ENCODE data around the gene TTLL3.

The TTLL3 gene

DNA sequence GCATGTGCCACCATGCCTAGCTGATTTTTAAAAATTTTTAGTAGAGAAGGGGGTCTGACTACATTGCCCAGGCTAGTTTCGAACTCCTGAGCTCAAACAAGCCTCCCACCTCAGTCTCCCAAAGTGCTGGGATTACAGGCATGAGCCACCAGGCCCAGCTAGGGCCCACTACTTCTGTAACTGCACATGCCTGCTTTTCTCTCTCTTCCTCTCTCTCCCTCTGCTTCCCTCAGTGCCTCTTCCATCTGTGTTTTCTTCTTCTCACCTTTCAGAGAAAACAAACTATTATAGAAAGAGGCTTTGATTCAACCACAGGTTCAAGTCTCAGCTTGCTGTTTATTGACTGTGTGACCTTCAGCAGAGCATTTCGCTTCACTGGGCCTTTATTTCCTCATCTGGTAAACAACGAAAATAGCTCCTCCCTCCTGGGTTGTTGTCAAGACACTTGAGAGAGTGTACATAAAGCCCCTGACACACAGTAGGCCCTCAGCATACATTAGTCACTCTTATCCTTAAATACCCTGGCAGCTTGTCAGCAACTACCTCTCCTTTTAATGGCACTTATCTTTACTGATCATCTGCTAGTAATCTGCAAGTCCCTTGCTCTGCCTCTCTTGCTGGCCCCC, 28.0 kb upstream of the TTLL3 start:
- no peak for DNase-seq (ENCODE audit: low read depth in 2 of 2)

DNA sequence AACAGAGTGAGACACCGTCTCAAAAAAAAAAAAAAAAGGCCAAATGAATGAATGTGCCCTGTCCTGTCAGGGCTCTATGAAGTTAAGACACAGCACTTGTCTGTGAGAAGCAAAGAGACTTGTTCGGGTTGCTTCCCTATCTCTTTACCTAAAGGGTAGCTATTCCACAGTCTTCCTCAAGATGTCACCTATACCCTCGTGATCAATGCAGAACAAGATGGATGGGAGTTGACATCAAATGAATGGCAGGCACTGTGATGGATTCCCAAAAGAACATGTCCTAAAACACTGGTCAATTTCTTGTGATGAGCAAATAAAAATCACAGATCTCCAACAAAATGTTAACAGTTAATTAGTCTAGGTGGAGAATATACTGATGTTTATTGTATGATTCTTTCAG, 27.3 kb upstream of the TTLL3 start:
- no peak for DNase-seq (ENCODE audit: low read depth in 2 of 2)

DNA sequence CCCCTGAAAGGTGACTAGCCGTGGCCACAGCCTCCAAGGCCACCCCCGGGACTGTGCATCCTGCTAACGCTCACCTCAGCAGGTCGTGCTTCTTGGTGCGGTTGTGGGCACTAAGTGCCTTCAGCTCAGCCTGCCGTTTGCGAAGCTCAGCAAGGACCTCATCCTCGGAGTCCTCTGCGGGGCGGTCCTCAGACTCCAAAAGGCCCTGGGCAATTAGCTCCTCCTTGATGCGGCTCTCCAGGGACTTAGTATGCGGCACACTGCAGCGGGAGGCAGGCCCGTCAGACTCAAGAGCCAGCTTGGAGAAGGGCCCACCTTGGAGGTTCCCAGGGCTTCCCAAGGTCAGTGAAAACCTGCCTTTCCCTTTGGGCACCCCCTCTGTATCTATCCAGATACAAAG, 26.1 kb upstream of the TTLL3 start:
- DNase-seq (ENCODE audit: low read depth in 2 of 2): no peak

DNA sequence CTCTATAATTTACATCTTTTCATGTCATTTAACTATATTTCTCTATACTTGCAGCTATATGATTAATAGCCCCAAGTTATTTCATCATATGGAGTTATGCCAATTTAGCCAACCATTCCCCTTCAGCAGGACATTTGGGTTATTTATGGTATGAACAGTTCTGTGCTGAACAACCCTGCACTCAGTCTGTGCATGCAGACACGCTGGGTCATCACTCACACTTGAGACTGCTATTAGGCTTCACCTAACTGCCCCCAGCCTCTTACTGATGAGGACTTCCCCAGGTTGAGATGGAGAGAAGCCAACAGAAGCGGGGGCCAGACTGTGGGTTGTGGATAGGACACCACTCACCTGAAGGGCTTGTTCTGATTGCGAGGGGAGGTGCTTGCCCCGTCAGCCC, 25.1 kb upstream of the TTLL3 start:
- DNase-seq (ENCODE audit: low read depth in 2 of 2): no peak

DNA sequence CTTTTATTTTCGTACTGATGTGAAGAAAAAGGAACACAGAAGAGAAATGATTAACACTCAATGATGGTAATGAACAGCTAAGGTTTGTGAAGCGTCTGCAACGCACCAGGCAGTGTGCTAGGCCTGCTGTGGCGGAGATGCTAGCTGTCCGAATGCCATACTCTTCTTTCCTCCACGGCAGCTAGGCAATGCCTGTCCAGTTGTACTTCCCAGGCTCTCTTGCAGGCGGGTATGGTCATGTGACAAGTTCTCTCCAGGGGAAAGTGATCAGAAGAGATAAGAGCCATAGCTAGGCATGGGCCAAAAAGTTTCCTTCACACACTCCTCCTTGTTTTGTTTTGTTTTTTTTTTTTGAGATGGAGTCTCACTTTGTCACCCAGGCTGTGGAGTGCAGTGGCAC, 24.5 kb upstream of the TTLL3 start:
- no peak for DNase-seq (ENCODE audit: low read depth in 2 of 2)

DNA sequence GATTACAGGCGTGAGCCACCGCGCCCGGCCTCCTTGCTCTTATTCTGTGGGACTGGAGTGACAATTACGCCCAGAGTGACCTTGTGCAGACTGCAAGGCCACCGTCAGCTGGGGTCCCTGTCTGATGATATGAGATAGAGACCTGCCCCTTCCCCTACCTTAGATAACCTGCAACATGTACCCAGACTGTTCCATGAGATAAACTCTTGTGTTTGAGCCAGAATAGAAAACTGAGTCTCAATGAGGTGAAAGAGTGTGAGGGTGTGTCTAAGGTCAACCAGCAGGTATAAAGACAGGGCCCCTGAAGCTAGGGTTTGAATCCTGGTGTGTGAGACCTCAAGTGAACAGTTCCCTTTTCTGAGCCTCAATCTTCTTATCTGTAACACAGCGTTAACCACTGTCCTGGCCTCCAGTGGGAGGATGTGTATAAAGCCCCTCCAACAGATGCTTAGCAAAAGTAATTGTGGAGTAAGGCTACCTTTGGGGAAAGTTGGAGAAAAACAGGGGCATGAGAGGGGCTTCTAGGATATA, 23.8 kb upstream of the TTLL3 start:
- no peak for DNase-seq (ENCODE audit: low read depth in 2 of 2)

DNA sequence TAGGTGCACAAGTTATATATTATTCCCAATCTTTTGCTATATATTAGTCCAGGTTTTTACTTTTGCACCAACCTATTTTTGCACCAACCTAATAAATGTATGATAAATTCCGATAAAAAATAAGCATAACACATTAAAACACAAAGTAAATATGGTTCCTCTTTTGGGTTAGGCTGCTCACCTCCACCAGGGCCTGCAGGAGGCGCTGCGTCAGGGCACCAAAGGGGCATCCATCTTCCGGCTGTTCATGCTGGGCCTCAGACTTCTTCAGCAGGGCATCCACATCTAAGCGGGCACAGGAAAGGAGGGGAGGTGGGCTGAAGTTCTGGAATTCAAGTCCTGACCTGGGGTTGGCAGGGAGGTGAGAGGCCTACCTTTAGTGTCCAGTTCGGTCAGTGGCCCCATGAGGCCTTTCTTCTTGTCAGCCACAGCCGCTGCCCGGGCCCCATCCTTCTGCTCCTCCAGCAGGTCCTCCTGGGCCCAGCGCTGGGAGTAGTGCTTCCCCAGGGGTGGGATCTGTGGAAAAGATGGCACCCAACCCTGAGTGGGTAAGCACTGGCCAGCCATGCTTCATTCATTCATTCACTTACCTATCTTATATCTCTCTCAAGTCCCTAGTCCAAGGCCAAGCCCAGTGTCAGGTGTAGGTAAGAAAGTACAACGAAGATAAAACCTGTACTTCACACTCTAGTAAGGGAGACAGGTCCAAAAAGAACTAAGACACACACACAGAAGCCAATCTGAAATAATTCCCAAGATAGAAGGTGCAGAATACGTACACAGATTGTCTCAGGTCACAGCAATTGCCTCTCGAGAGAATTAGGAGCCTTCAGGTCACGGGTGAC, 23.0 kb upstream of the TTLL3 start:
- DNase-seq (ENCODE audit: low read depth in 2 of 2): no peak

DNA sequence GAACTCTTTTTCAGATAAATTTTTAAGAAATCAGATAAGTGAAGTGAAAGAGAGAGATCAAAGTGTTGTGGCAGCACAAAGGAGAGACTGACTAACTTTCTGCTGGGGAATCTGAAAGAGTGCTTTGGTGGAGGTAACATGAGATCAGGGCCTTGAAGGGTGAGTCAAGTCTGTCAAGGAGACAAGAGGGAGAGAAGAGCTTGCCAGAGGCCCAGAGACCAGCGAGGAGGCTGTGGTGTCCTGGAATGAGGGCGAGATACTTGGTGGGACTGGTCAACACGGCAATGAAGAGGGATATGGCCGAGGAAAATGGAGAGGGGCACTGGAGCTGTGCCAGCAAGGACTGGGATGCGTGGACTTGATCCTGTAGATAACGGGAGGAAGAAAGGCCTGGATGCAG, 22.3 kb upstream of the TTLL3 start:
- peak in 1 of 2 experiments; percentile 20 for DNase-seq (ENCODE audit: low read depth in 2 of 2)

DNA sequence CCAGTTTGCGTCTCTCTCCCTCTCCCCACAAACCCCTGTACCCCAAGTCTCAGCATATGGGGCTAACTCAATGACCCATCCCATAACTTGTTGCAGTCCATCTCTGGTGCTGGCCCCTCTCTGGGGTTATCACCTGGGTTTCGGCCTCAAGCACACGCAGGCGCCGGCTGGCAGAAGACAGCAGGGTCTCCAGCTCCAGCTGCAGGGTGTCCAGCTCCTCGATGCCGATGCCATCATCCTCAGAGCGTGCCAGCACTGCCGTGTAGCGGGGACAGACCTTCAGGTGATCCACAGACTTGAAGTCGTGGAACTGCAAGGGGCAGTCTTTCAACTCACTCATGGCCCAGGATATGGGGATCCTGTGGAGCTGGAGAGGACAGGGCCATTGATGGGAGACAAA, 18.9 kb upstream of the TTLL3 start:
- no peak for DNase-seq (ENCODE audit: low read depth in 2 of 2)

DNA sequence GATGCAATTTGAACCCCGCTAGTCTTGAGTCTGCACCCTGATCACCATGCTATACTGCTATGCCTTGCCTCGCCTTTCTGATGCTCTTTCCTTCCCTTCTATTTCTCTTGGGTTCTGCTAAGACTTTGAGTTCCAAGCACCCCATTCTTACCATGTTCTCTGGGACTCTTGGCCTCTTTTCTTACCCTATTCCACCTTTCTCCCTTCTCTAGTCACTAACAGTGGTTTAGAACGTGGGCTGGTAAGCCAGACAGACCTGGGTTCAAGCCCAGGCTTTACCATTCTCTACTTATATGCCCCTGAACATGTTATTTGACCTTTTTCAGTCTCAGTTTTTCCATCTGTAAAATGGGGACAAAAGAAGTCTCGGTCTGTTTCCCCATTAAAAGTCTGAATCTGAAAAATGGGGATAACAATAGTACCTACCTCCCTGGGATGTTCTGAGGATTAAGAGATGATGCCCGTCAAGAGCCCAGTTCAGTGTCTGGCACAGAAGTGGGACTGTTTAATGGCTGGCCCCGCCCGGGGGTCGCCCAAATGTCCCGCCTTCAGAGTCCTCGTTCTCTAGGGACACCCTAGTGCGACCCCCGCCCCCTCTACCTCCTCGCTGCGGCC, 18.2 kb upstream of the TTLL3 start:
- no peak for DNase-seq (ENCODE audit: low read depth in 2 of 2)

DNA sequence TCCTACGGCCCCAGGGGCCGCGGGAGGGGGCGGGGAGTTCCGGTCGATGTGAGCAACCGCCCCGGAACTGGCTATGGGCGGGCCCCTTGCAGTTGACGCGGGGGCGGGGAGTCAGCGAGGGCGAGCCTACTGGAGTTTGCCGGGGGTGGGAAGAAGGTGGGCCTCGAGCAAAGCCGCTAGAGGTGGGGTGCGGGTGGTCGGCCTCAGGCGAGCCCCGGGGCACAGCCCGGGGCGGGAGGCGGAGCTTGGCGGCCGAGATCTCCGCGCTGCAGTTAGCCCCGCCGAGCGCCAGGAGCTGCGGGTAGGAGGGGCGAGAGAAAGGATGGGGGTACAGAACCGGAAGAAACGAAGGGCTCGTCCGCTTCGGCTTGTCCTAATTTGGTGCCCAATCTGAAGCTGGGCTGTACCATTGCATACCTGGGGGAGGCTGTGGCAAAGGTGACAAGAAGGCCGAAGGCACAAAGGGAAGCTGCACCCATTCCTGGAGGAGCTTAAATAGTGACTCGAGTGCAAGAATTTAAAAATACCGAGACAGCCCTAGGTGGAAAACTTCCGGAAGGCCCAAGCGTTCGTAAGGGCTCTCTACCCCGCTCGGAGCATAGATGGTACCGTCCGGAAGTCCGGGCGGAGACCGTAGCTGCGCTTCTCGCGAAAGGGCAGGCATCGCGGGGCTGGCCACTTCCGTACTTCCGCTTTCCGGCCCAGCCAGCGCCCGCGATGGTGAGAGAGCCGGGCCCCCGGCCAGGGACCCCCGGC, 17.5 kb upstream of the TTLL3 start, which contains the start of the genes ARPC4 and TADA3:
Gene ARPC4, plus strand, starts transcription at position 678 of the 756 bp plus-strand sequence. Its CDS starts 40 bp downstream, at position 718.
Gene TADA3, minus strand, starts transcription at position 69 of the 756 bp plus-strand sequence. CDS start 1,007 bp downstream, outside the sequence.
- peak; percentile 81 to 89 for DNase-seq (ENCODE audit: low read depth in 2 of 2)

DNA sequence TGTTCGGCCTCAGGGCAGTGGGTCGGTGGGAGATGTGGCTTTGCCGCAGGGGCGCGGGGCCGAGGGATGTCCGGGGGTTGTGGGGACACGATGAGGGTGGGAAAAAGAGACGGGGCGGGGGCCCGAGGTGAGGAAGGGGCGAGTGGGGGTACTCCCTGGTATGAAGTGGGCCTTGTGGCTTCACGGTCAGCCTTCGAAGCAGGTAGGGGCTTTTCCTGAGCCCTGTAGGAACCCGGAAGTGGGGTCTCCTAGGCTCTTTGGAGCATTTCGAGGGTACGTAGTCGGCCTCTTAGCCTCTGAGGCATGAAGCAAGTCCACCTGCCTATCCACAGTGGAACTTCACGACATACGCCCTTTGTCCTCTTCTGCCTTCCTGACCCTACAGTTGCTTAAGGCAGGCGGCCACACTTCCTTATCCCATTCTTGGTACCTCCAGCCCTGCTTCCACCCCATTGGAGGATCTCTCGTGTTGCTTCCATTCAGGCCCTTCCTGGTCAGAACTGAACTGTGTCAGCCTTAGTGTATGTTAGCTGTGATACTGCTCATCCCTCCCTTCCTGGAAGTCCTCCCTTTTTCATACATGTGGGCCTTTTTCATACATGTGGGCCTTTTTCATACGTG, 16.8 kb upstream of the TTLL3 start:
- DNase-seq (ENCODE audit: low read depth in 2 of 2): no peak

DNA sequence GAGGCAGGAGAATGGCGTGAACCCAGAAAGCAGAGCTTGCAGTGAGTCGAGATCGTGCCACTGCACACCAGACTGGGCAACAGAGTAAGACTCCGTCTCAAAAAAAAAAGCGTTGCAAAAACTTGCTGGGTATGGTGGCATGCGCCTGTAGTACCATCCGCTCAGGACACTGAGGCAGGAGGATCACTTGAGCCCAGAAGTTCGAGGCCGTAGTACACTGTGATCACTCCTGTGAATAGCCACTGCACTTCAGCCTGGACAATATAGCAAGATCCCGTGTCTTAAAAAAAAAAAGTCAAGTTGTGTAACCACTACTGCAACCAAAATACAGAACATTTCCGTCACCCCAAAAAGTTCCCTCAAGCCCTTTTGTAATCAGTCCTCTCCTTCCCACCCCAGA, 15.7 kb upstream of the TTLL3 start:
- no peak for DNase-seq (ENCODE audit: low read depth in 2 of 2)

DNA sequence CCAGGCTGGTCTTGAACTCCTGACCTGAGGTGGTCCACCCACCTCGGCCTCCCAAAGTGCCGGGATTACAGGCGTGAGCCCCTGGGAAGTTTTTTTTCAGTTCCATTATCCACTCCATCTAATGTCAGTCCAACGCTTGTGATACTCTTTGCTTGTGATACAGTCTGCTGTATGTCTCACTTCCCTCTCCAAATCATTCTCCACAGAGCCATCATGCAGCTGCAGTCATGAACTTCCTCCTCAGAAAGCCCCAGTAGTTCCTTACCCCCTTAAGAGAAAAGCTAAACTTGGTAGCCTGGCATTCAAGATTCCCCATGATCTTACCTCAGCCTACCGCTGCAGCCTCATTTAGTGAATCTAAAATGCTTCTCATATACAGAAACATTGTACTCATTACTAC, 14.9 kb upstream of the TTLL3 start:
- DNase-seq (ENCODE audit: low read depth in 2 of 2): no peak

DNA sequence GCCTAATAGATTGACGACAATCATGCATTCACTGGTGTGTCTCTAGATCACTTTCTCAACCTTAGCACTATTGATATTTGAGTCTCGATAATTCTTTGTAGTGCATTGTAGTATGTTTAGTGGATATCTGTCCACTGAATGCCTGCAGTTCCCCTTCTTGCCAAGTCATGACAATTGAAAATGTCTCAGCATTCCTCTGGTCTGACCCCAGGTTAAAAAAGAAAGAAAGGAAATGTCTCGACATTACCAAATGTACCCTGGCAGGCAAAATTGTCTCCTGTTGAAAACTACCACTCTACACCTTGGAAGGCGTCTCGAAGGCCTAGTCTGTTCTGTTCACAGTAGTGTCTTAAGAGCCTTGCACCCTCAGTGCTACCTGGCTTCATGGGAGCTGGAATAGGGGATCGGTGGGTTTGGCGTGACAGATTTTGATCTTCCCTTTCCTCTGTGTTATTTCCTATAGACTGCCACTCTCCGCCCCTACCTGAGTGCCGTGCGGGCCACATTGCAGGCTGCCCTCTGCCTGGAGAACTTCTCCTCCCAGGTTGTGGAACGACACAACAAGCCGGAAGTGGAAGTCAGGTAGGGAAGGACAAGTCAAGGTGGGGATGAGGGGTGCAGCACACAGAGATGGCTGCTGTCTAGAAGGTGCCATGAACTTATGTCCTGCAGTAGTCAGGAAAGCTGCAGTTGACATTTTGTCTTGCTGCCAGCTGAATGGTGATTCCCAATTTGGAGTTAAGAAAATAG, 12.7 kb upstream of the TTLL3 start:
- DNase-seq (ENCODE audit: low read depth in 2 of 2): no peak

DNA sequence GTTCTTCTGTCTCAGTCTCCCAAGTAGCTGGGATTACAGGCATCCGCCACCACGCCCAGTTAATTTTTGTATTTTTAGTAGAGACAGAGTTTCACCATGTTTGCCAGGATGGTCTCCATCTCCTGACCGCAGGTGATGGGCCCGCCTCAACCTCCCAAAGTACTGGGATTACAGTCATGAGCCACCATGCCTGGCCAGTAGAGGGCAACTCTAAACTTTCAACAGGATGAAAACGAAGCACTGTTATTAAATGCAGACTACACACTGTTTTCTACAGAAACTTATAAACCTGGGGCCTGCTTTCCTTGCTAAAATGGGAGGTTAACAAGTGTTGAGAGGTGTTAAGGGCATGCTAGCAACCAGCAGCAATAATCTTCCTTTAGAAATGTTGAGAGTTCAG, 9.5 kb upstream of the TTLL3 start:
- DNase-seq (ENCODE audit: low read depth in 2 of 2): no peak

DNA sequence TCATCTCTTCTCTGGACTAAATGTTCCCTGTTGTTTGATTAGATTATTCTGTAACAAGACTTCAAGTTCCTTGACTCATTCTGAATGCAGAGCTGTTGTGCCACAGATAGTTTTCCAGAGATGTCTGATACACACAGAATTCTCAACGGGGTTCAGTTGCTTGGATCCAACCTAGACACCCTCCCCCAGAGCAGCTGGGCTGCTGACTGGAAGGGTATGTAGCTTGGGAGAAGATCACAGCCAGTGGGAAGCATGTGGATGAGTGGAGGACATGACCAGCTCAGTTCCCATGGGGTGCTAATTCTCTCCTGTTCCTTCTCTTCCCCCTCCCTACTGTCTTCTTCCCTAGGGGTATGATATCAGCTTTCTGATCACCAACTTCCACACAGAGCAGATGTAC, 6.6 kb upstream of the TTLL3 start:
- DNase-seq (ENCODE audit: low read depth in 2 of 2): no peak

DNA sequence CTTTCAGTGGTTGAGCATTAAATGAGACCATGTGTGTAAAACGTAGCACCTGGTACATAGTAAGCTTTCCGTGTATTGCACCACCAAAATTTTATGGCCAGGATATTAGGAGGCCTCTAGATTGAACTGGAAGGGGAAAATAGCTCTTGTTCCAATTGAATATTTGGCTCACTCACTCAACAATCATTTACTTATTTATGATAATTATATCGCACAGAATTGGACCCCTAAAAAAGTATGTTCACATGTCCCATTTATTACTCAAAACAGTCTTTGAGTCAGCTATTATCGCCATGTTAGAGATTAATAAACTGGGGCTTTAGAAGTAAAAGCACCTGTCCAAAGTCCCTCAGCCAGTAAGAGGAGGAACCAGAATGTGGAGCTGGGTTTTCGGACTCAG, 5.1 kb upstream of the TTLL3 start:
- no peak for DNase-seq (ENCODE audit: low read depth in 2 of 2)

DNA sequence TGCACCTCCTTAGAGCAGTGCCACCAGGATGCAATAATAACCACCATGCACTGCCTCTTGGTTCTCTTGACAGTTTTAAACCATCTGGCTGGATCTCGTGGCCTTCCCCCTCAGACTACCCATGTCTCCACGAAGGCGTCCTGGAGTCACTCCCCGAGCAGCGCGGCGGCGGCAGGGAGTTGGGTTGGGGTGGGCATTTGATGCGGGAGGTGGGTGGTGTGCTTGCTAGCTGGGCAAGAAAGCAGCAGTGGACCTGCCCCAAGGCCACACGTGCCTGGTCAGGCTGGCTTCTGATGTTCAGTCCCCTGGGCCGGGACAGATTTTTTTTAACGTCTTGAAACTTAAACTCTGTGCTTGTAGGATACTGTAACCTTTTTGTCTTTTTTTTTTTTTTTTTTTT, 3.9 kb upstream of the TTLL3 start:
- DNase-seq (ENCODE audit: low read depth in 2 of 2): no peak

DNA sequence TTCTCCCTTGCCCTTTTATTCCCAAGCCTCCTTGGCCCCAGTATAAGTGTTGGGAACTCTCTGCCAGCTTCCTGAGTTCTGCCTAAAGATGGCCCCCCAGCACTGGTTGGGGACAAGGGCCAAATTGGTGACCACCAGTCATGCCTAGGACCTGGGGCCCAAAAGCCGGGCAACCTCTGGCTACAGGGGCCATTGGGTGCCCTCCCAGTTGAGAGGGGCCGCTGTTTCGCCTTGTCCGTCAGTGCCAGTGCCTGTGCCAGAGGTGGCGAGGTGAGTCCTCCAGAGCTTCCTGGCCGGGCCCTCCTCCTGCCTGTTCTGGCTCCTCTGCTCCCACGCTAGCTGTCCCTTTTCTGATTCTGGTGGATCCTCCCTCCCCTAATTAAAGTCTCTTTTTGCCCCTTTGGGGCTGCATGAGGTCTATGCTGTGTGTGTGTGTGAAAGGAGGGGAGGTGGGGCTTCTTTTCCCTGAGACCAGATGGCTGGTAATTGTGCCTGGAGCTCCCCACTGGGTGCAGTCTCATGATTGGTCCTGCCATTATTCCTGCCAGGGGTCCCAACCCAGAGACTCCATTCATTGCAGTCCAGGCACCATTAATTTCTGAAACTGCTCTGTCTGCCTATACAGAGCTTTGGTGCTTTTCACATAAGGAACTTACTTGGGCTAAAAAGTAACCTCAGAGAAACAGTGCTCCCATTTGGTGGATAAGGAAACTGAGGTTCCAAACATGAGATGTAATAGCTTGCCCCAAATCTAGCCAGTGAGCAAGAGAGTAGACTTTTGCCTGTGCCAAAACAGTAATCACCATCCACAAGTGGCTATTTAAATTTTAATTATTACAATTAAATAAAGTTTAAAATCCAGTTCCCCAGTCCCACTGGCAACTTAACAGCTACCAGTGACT, 3.1 kb upstream of the TTLL3 start:
- DNase-seq (ENCODE audit: low read depth in 2 of 2): no peak

All from stimulated activated CD4-positive, alpha-beta T cell treated with anti-CD3 and anti-CD28 coated beads, Interleukin-12 subunit alpha, Interleukin-12 subunit beta, amount 100 ng/mL, for 24 hours (primary cell).